Gastrocnemius medialis (tissue), 4 donors: ENCODE results near the gene ISCA2. TPM values are rescaled to one million over a fixed set of nuclear protein-coding genes. Genes with fewer than 3 reads are reported as not detected.

Experiments
- ATAC-seq, 2 donors: fragments of 150-250 bp; one replicate each; pipeline ENCODE4 v1.9.1; 2016
- DNase-seq, 2 donors: peaks; one replicate each; pipeline ENCODE4 v3.0.0-alpha.2; 2019
- H3K27ac ChIP-seq, 4 donors: fragments of 200-600 bp; sonication (generic); 1 replicate in 1 of 4; 2 replicates in 3 of 4; pipeline ENCODE4 v1.5.1; 2016 to 2018; ENCODE audit warnings: mild to moderate bottlenecking in 2 of 4, moderate library complexity in 1 of 4
- H3K27me3 ChIP-seq, 3 donors: fragments of 200-600 bp; sonication (generic) in 2 of 3; 1 replicate in 1 of 3; 2 replicates in 2 of 3; pipeline versions ENCODE4 v1.5.1 to v1.6.0; 2016 to 2019; ENCODE audit warnings: mild to moderate bottlenecking in 1 of 3, moderate library complexity in 1 of 3
- H3K36me3 ChIP-seq, 2 donors: fragments of 200-600 bp; sonication (generic) in 1 of 2; one replicate each; pipeline ENCODE4 v1.5.1; 2017 to 2018
- H3K4me1 ChIP-seq, 2 donors: fragments of 200-600 bp; sonication (generic) in 1 of 2; one replicate each; pipeline ENCODE4 v1.5.1; 2016 to 2017; ENCODE audit warnings: mild to moderate bottlenecking in 2 of 2
- H3K4me3 ChIP-seq, 4 donors: fragments of 200-600 bp; sonication (generic) in 3 of 4; 1 replicate in 1 of 4; 2 replicates in 3 of 4; pipeline ENCODE4 v1.5.1; 2016 to 2019; ENCODE audit warnings: mild to moderate bottlenecking in 2 of 4
- H3K9me3 ChIP-seq, 3 donors: fragments of 200-600 bp; sonication (generic) in 2 of 3; 1 replicate in 1 of 3; 2 replicates in 2 of 3; pipeline ENCODE4 v1.5.1; 2016 to 2019
- CTCF ChIP-seq, 5 experiments: fragments of 450-650 bp in 3 of 5; fragments of 200-600 bp in 2 of 5; sonication (generic) in 2 of 5; IDR thresholded peaks in 4 of 5; conservative IDR thresholded peaks in 1 of 5; 1 replicate in 4 of 5; 2 replicates in 1 of 5; pipeline ENCODE4 v1.5.1; 2016 to 2019; ENCODE audit warnings: antibody characterized with exemption in 5 of 5, mild to moderate bottlenecking in 3 of 5, moderate library complexity in 3 of 5
- POLR2A ChIP-seq, 2 donors: fragments of 450-650 bp; IDR thresholded peaks; one replicate each; pipeline ENCODE4 v1.6.1; 2017; ENCODE audit warnings: antibody characterized with exemption in 2 of 2, mild to moderate bottlenecking in 2 of 2, moderate library complexity in 2 of 2
- in situ Hi-C, 4 donors: fragments of 200-750 bp; cut with MboI; loops; one replicate each; pipeline versions ENCODE4 v1.15.0 to v1.8.0; 2017; ENCODE audit warnings: low sequenced_read_pairs in 4 of 4
- intact Hi-C: fragments of 100-400 bp; cut with DNase I; formaldehyde crosslinking; loops from one replicate; pipeline ENCODE4 v1.15.1; 2023; ENCODE audit warnings: low total_unique reads
- total RNA-seq, 4 donors: library from RNA; depleted of rRNA; stranded (reverse); fragments of >200 nt; gene quantifications; one replicate each; pipeline versions ENCODE4 v1.1.0 to v1.2.3, GENCODE V29; 2016

ISCA2 gene
- total RNA-seq, 4 donors from 2014 or later: 9.9 to 11.6 (median 11.4) TPM

DNA sequence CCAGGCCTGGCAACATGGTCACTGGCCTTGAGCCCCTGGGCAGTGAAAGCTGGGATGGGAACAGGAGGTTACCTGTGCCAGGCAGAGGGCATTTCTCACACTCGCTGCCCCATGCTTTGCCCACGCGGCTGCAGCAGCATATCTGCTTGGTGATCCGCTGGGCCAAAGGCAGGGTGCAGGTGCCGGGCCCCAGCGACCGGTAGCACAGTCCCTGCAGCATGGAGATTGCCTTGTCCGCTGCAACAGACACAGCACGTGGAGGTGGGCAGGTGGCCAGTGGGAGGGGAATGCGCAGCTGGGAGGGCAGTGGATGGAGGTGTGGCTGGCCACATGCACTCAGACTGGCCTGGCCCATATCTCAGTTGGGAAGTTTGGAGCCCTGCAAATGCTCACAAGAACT lies 35.3 kb downstream of the ISCA2 start:
- Histone ChIP-seq H3K27me3 (no peaks in the 10 kb centered on the region), H3K9me3 (no peaks in the 10 kb centered on the region), H3K36me3 (no peaks in the 10 kb centered on the region), H3K4me1 (peaks cover 8 to 9% of the 10 kb centered on the region in 2 donors), H3K4me3 (no peak overlapping the region), H3K27ac (no peak overlapping the region)
- in situ Hi-C loops (no loop called here), intact Hi-C loops (no loop called here)
- DNase-seq (no peak), ATAC-seq (no peak)
- TF ChIP-seq POLR2A (IDR thresholded peaks at IDR 0.05) (no peak), CTCF (IDR thresholded peaks at IDR 0.05 in 4 of 5, conservative IDR thresholded peaks at IDR 0.05 in 1 of 5) (no peak)

GRCh38 chr14:74531006-74531405 lies 37.4 kb downstream of the ISCA2 start:
- ATAC-seq (no peak), DNase-seq (no peak)
- no peak overlapping the region for H3K4me3 ChIP-seq
- H3K27me3 ChIP-seq: no peaks in the 10 kb centered on the region
- intact Hi-C loops: no loop called here
- no peaks in the 10 kb centered on the region for H3K36me3 ChIP-seq
- in situ Hi-C loops: no loop called here
- H3K9me3 ChIP-seq: no peaks in the 10 kb centered on the region
- H3K4me1 ChIP-seq: no peaks in the 10 kb centered on the region
- no peak overlapping the region for H3K27ac ChIP-seq
- TF ChIP-seq CTCF (IDR thresholded peaks at IDR 0.05 in 4 of 5, conservative IDR thresholded peaks at IDR 0.05 in 1 of 5) (no peak), POLR2A (IDR thresholded peaks at IDR 0.05) (no peak)

DNA sequence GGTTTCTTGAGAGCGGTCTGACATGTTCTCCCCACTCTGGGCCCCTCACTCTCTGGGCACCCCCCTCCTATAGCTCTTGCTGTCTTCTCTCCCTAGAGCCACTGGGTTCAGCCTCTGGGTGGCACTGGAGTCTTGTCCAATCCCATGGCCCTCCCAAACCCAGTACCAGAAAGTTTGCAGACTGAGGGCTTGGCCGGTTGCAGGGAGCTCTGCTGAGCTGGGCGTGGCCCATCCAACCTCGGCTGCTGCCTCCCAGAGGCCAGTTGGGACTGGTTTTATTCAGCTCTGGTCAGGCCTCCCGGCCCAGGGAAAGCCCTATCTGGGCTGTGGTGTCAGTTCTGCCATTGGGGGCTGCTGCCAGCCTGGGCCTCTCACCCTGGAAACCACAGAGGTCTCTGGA lies 37.9 kb downstream of the ISCA2 start:
- intact Hi-C loops (no loop called here), in situ Hi-C loops (no loop called here)
- Histone ChIP-seq H3K4me1 (no peaks in the 10 kb centered on the region), H3K36me3 (no peaks in the 10 kb centered on the region), H3K27ac (no peak overlapping the region), H3K27me3 (no peaks in the 10 kb centered on the region), H3K9me3 (no peaks in the 10 kb centered on the region), H3K4me3 (no peak overlapping the region)
- TF ChIP-seq POLR2A (IDR thresholded peaks at IDR 0.05) (no peak), CTCF (IDR thresholded peaks at IDR 0.05 in 4 of 5, conservative IDR thresholded peaks at IDR 0.05 in 1 of 5) (no peak)
- ATAC-seq (no peak), DNase-seq (no peak)

GRCh38 chr14:74532246-74532645 lies 38.7 kb downstream of the ISCA2 start:
- Histone ChIP-seq H3K27me3 (no peaks in the 10 kb centered on the region), H3K9me3 (no peaks in the 10 kb centered on the region), H3K4me3 (no peak overlapping the region), H3K4me1 (no peaks in the 10 kb centered on the region), H3K36me3 (no peaks in the 10 kb centered on the region), H3K27ac (no peak overlapping the region)
- DNase-seq (no peak), ATAC-seq (no peak)
- intact Hi-C loops: no loop called here
- in situ Hi-C loops: no loop called here
- TF ChIP-seq POLR2A (IDR thresholded peaks at IDR 0.05): no peak
- TF ChIP-seq CTCF (IDR thresholded peaks at IDR 0.05 in 4 of 5, conservative IDR thresholded peaks at IDR 0.05 in 1 of 5): no peak

- ATAC-seq (no peak), DNase-seq (no peak)
- Histone ChIP-seq H3K36me3 (no peaks in the 10 kb centered on the region), H3K27me3 (no peaks in the 10 kb centered on the region), H3K4me1 (no peaks in the 10 kb centered on the region), H3K4me3 (no peak overlapping the region), H3K9me3 (no peaks in the 10 kb centered on the region), H3K27ac (no peak overlapping the region)
- in situ Hi-C loops (no loop called here), intact Hi-C loops (no loop called here)
- no peak for TF ChIP-seq CTCF (IDR thresholded peaks at IDR 0.05 in 4 of 5, conservative IDR thresholded peaks at IDR 0.05 in 1 of 5)
- TF ChIP-seq POLR2A (IDR thresholded peaks at IDR 0.05): no peak
These were observed 40.0 kb downstream of the ISCA2 start for GRCh38 chr14:74533576-74533975.
